ENCODE measurements around the gene SNX24.

DNA sequence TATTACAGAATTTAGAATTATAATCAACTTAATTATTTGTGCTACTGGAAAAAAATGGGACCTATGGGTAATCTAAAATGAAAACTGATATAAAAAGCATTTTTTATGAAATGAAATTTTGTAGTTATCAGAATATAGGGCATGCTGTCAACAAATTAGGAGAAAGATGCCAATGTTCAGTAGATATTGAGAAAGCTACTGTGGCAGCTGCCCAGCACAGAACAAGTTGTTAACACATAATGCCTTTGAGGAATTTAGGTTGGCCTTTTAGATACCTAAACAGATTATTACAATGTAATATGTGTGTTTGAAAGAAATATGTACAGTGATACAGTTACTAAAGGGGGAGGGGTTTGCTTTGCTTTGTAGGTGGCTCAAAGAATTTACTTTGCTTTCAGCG, 137.0 kb downstream of the SNX24 start:
- TF ChIP-seq, protein P1, sequence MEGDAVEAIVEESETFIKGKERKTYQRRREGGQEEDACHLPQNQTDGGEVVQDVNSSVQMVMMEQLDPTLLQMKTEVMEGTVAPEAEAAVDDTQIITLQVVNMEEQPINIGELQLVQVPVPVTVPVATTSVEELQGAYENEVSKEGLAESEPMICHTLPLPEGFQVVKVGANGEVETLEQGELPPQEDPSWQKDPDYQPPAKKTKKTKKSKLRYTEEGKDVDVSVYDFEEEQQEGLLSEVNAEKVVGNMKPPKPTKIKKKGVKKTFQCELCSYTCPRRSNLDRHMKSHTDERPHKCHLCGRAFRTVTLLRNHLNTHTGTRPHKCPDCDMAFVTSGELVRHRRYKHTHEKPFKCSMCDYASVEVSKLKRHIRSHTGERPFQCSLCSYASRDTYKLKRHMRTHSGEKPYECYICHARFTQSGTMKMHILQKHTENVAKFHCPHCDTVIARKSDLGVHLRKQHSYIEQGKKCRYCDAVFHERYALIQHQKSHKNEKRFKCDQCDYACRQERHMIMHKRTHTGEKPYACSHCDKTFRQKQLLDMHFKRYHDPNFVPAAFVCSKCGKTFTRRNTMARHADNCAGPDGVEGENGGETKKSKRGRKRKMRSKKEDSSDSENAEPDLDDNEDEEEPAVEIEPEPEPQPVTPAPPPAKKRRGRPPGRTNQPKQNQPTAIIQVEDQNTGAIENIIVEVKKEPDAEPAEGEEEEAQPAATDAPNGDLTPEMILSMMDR (IDR thresholded peaks at IDR 0.05) = no peak
- no peak for TF ChIP-seq POLR2A (IDR thresholded peaks at IDR 0.05)
